Measurements from ENCODE around the gene CALU.

The CALU gene

DNA sequence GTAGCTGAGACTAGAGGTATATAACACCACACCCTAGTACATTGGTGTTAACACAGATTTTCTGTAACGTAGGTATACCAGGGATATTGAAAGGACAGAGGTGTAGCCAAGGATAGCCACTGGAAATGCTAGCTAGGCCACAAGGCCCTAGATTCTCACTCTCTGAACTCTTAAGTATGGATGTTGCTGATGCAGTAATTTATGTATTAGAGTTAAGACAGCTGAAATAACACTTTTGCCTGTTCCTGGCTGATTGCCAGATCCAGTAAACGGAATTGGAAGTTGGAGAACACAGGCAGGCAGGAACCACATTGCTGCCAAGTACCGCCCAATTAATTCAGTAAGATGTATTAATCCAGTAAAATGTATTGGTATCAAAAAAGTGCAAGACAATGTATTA, 1.8 kb downstream of the CALU start:
- TF ChIP-seq, protein P1, sequence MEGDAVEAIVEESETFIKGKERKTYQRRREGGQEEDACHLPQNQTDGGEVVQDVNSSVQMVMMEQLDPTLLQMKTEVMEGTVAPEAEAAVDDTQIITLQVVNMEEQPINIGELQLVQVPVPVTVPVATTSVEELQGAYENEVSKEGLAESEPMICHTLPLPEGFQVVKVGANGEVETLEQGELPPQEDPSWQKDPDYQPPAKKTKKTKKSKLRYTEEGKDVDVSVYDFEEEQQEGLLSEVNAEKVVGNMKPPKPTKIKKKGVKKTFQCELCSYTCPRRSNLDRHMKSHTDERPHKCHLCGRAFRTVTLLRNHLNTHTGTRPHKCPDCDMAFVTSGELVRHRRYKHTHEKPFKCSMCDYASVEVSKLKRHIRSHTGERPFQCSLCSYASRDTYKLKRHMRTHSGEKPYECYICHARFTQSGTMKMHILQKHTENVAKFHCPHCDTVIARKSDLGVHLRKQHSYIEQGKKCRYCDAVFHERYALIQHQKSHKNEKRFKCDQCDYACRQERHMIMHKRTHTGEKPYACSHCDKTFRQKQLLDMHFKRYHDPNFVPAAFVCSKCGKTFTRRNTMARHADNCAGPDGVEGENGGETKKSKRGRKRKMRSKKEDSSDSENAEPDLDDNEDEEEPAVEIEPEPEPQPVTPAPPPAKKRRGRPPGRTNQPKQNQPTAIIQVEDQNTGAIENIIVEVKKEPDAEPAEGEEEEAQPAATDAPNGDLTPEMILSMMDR (IDR thresholded peaks at IDR 0.05) = no peak

DNA sequence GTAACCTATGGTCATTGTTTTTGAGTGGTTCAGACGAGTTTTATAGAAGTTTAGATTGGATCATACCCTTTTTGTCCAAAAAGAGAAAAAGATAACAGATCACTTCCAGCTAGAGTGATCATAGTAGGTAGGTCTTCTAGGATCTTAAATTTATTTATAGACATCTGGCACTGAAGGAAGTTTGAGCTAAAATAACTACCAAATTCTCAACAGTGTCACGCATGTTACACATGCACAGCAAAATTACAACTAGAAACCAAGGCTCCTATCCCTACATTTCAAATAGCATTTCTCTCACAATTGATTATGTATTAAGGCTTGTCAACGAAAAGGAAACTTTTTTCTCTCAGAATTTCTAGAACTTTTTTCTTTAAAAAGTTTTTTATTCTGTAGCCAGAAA, 2.3 kb downstream of the CALU start:
- TF ChIP-seq, protein P1 (IDR thresholded peaks at IDR 0.05) = no peak

DNA sequence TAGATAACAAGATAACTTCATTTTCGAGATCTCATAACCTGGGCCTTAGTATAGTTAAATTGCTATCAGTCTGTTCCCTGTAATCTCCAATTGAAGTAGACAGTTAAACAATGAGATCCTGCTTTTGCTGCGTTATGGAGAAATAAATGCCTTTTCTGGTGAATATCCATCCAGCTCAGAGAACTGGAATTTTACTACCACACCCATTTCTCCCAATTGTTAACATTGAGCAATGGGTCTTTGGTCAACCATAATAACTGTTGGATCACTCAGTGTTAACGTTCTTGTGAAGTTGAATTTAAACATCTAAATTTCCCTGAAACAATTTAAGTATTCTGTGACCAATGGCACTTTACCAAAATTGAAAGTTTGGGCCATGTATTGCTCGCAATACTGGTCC, 3.0 kb downstream of the CALU start:
- TF ChIP-seq, protein P1 (IDR thresholded peaks at IDR 0.05) = no peak

DNA sequence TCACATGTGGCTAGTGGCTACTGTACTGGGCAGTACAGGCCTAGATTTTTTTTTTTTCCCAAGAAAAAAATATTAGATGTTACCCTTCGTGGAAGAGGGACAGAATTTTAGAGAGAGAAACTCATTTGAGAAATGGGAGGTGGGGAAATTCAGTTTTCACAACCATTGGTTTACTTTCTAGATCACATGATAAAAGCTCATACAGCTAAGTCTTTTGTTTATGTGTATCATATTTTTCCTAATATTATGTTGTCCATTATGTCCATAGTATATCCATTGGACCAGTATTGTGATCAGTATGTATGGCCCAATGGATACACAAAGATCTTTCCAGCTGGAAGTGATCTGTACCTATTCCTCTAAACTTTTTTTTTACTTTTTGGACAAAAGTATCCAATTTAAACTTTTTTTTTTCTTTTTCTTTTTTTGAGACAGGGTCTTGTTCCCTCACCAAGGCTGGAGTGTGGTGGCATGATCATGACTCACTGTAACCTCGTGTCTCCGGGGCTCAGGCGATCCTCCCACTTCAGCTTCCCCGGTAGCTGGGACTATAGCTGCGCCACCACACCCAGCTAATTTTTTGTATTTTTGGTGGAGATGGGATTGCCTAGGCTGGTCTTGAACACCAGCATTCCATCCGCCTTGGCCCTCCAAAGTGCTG, 4.1 kb downstream of the CALU start:
- TF ChIP-seq, protein P1 (IDR thresholded peaks at IDR 0.05) = no peak

DNA sequence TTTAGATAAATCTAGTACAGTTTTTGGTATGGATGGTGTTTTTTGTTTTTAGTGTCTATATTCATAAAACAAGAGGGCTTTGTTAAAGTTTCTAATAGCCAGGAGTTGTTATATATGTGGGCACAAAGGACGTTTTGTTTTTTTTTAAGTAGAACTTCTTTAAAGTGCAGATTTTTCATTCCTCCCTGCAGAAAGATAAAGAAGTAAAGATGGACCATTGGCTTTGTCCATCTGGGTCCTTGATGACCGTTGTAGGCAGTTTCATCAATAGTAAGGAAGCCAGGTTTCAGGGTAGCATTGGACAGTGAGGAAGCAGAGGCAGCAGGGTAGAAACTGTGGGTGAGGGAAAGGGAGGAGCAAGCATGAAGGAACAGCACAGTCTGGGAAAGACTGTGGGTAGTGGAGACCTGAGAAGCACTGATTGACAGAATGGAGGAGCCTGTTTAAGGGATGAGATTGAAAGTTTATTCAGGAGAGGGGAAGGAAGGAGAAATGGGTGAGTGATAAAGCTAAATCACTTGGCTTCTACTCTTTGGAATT, 5.3 kb downstream of the CALU start:
- TF ChIP-seq, protein P1 (IDR thresholded peaks at IDR 0.05) = no peak

DNA sequence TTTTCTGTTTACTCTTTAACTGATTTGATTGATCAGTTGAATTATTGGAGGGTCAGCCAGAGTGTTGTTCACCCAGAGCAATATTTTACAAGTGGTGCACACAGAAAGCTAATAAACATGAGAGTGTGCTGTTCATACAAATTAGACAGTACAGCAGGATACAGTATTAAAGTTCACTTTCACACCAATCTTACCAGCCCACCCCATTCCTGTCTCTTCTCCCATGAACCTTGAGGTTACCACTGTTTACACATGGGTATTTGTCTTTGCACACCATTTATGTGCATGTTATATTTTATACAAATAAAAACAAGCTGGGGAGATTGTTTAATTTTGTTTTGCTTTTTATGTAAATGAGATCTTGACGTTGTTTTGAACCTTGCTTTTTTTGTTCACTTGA, 6.5 kb downstream of the CALU start:
- TF ChIP-seq, protein P1 (IDR thresholded peaks at IDR 0.05) = no peak

DNA sequence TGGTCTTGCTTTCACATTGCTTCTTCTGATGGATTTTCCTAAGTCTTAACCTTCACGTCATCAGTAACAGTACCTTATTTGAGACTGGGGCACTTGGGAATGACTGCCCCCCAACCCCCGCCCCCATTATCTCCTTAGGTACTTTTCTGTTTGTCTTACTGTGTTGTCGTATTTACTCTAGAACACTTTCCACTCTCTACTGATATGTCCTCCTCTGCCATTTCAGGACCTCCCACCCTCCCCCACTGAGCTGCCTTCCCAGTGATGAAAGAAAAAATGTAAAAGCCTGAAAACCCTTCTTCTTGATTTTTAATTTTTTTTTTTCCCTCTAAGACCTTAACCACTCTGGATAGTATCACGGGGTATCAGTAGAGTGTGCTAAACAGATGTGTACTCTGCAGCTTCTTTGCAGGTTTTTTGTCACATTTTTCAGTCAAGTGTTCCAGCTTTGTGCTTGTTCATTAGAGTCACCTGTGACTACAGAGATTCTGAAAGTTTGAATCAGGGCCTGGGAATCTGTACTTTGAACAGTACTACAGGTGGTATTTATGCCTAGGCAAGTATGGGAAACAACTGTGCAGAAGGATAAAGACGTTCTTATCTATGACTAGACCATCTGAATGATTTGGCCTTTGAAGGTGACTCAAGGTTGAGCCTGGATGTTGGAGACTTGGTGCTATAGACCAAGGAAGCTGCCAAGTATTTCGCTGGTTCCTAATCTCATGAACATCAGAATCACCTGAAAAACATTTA, 8.3 kb downstream of the CALU start:
- TF ChIP-seq, protein P1 (IDR thresholded peaks at IDR 0.05) = no peak

Measured in LNCAP (cell line).